GM18508 (cell line): ENCODE results near the gene VWA5A.
A peak's percentile ranks its signal among the peaks of the same experiment; 100 is the strongest.
"Not testable (repeated sequence)": the region's sequence is repeated elsewhere in the genome, so short reads cannot be mapped to it uniquely, and the experiment has no call there.

Experiments used
- ATAC-seq: cut with Tn5 transposase; IDR thresholded peaks from one replicate; pipeline ENCODE4 v1.9.1; 2021; ENCODE audit warnings: moderate number of reproducible peaks; ENCODE audit not compliant: insufficient read depth, unreplicated experiment

VWA5A gene

GRCh38 chr11:124167826-124168231, 52.6 kb downstream of the VWA5A start:
- no peak for ATAC-seq

GRCh38 chr11:124168796-124169195, 53.5 kb downstream of the VWA5A start:
- no peak for ATAC-seq

- ATAC-seq: not testable (repeated sequence)
These were observed 55.1 kb downstream of the VWA5A start for GRCh38 chr11:124170315-124170714.

GRCh38 chr11:124170801-124171586, 55.7 kb downstream of the VWA5A start:
- no peak for ATAC-seq

- ATAC-seq: no peak
These were observed 56.9 kb downstream of the VWA5A start for GRCh38 chr11:124172101-124172500.

- ATAC-seq: no peak
These were observed 57.3 kb downstream of the VWA5A start for GRCh38 chr11:124172599-124172998.

- no peak for ATAC-seq
These were observed 58.8 kb downstream of the VWA5A start for GRCh38 chr11:124174001-124174583.

GRCh38 chr11:124176925-124177715, 61.9 kb downstream of the VWA5A start:
- no peak for ATAC-seq

GRCh38 chr11:124179310-124179709, 64.1 kb downstream of the VWA5A start:
- no peak for ATAC-seq

GRCh38 chr11:124183068-124183467, 67.8 kb downstream of the VWA5A start, which contains the start of gene OR10D3:
TSS of gene OR10D3 (plus strand) at chr11:124183345. CDS start at chr11:124185270, 1,925 bp downstream.
- ATAC-seq: no peak

- ATAC-seq: no peak
These were observed 75.3 kb downstream of the VWA5A start for GRCh38 chr11:124190298-124191139.

GRCh38 chr11:124193221-124194010, 78.2 kb downstream of the VWA5A start:
- no peak for ATAC-seq

GRCh38 chr11:124194293-124195188, 79.3 kb downstream of the VWA5A start:
- ATAC-seq: no peak

- peak; percentile 64 for ATAC-seq
These were observed 80.0 kb downstream of the VWA5A start for GRCh38 chr11:124195189-124195734.
